Measurements from ENCODE around the gene APOC1. TPM values are rescaled to one million over a fixed set of nuclear protein-coding genes. Genes with fewer than 3 reads are reported as not detected.
"Not testable (repeated sequence)": the region's sequence is repeated elsewhere in the genome, so short reads cannot be mapped to it uniquely, and the experiment has no call there.

APOC1 gene
- total and polyA plus RNA-seq, 9 donors, result 14.4 to 625 (median 47.4) TPM

GRCh38 chr19:44883922-44884321, 30.5 kb upstream of the APOC1 start:
- no peak overlapping the region for H3K27ac ChIP-seq
- TF ChIP-seq POLR2A (IDR thresholded peaks at IDR 0.05), result no peak
- no peak for TF ChIP-seq EP300 (IDR thresholded peaks at IDR 0.05)
- TF ChIP-seq CTCF (IDR thresholded peaks at IDR 0.05), result no peak
- no peak overlapping the region for H3K4me3 ChIP-seq
- intact Hi-C loops (cut with DNase I), result no loop called here
- H3K36me3 ChIP-seq, result no peaks in the 10 kb centered on the region
- 40 to 61% (median 45%) methylated on average over 5 of the region's 5 CpGs for WGBS, 3 donors
- DNase-seq, result no peak
- no peaks in the 10 kb centered on the region for H3K27me3 ChIP-seq
- H3K9me3 ChIP-seq, result no peaks in the 10 kb centered on the region
- H3K4me1 ChIP-seq (ENCODE audit: insufficient read depth), result peaks cover 2% of the 10 kb centered on the region

GRCh38 chr19:44884566-44884965, 29.8 kb upstream of the APOC1 start:
- H3K4me3 ChIP-seq, result no peak overlapping the region
- no peaks in the 10 kb centered on the region for H3K36me3 ChIP-seq
- no peak overlapping the region for H3K27ac ChIP-seq
- H3K9me3 ChIP-seq, result no peaks in the 10 kb centered on the region
- TF ChIP-seq EP300 (IDR thresholded peaks at IDR 0.05), result no peak
- TF ChIP-seq CTCF (IDR thresholded peaks at IDR 0.05), result no peak
- no peak for TF ChIP-seq POLR2A (IDR thresholded peaks at IDR 0.05)
- no peaks in the 10 kb centered on the region for H3K27me3 ChIP-seq
- peaks cover under 1% of the 10 kb centered on the region for H3K4me1 ChIP-seq (ENCODE audit: insufficient read depth)
- 78 to 93% (median 79%) methylated on average over 4 of the region's 4 CpGs for WGBS, 3 donors
- intact Hi-C loops (cut with DNase I), result no loop called here
- no peak for DNase-seq

GRCh38 chr19:44886141-44886540, 28.3 kb upstream of the APOC1 start:
- TF ChIP-seq POLR2A (IDR thresholded peaks at IDR 0.05) (no peak), CTCF (IDR thresholded peaks at IDR 0.05) (no peak), EP300 (IDR thresholded peaks at IDR 0.05) (no peak)
- WGBS, 3 donors, result 84 to 88% (median 87%) methylated on average over 6 of the region's 6 CpGs
- no peaks in the 10 kb centered on the region for H3K9me3 ChIP-seq
- H3K4me3 ChIP-seq, result no peak overlapping the region
- no peak for DNase-seq
- H3K27ac ChIP-seq, result no peak overlapping the region
- no peaks in the 10 kb centered on the region for H3K36me3 ChIP-seq
- peaks cover 4% of the 10 kb centered on the region for H3K4me1 ChIP-seq (ENCODE audit: insufficient read depth)
- intact Hi-C loops (cut with DNase I), result no loop called here
- no peaks in the 10 kb centered on the region for H3K27me3 ChIP-seq

GRCh38 chr19:44887648-44888047, 26.8 kb upstream of the APOC1 start:
- Histone ChIP-seq H3K36me3 (no peaks in the 10 kb centered on the region), H3K4me1 (ENCODE audit: insufficient read depth) (peaks cover 12% of the 10 kb centered on the region), H3K9me3 (no peaks in the 10 kb centered on the region), H3K27ac (no peak overlapping the region), H3K4me3 (no peak overlapping the region), H3K27me3 (no peaks in the 10 kb centered on the region)
- 84 to 86% (median 86%) methylated on average over 4 of the region's 4 CpGs for WGBS, 3 donors
- DNase-seq, result no peak
- intact Hi-C loops (cut with DNase I), result no loop called here
- no peak for TF ChIP-seq POLR2A (IDR thresholded peaks at IDR 0.05)
- no peak for TF ChIP-seq CTCF (IDR thresholded peaks at IDR 0.05)
- TF ChIP-seq EP300 (IDR thresholded peaks at IDR 0.05), result no peak

DNA sequence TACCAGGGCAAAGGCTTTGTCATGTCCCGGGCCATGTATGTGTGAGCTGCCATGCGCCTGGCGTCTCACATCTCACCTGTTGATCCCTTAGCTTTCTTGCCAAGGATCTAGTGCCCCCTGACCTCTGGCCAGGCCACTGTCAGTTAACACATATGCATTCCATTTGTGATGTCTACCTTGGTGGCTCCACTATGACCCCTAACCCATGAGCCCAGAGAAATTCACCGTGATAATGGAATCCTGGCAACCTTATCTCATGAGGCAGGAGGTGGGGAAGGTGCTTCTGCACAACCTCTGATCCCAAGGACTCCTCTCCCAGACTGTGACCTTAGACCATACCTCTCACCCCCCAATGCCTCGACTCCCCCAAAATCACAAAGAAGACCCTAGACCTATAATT, 26.1 kb upstream of the APOC1 start:
- H3K9me3 ChIP-seq; H3K36me3 ChIP-seq; DNase-seq; intact Hi-C loops (cut with DNase I); H3K27ac ChIP-seq; H3K4me3 ChIP-seq; H3K27me3 ChIP-seq: not testable (repeated sequence)
- H3K4me1 ChIP-seq (ENCODE audit: insufficient read depth), result peaks cover 12% of the 10 kb centered on the region
- 80 to 90% (median 86%) methylated on average over 5 of the region's 5 CpGs for WGBS, 3 donors

Data from ovary (tissue), 9 donors.